HTERT RPE-1 (cell line): ENCODE results near the gene UFSP1.
"Not testable (repeated sequence)": the region's sequence is repeated elsewhere in the genome, so short reads cannot be mapped to it uniquely, and the experiment has no call there.

ENCODE experiments used
- in situ Hi-C: fragments of 300-500 bp; cut with MboI; formaldehyde crosslinking; loops from 4 replicates; pipeline ENCODE4 v1.14.3; 2020; ENCODE audit warnings: low sequenced_read_pairs

The UFSP1 gene

DNA sequence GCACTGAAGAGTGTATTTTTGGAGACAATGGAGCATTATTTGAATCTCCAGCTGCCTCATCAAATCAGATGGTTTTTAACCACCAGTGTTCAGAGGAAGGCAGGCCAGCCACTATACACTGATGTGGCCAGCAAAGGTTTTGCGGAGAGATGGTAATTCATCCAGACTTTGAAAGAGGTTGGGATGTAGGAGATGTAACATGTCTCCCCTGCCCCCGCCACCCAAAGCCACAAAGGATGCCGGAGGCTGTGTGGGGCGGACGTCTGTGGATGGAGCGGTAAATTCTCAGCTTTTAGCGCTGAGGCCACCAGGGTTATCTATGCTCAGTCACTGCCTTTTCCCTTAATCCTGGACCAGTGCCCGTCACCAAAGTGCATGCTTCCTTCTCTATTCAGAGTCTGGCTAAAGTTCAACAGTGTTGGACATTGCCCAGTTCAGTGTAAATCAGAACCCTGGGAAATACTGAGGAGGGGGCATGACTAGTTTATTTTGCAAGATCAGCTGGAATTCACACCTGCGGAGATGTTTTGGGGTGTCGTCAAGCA, 26.0 kb downstream of the UFSP1 start:
- in situ Hi-C loops, result no loop called here

DNA sequence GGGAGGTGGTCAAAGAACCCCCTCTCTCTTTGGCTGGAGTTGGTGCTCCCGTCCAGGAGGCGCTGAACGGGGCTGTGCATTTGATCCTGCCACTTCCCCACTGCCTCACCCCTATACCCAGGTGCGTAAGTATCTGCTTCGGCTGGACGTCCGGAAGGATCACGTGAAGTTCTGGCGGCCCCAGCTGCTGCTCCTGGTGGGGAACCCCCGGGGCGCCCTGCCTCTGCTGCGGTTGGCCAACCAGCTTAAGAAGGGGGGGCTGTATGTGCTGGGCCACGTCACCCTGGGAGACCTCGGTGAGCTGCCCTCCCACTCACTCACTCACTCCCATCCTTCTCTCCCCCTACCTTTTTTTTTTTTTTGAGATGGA, 27.9 kb downstream of the UFSP1 start:
- in situ Hi-C loops, result no loop called here

DNA sequence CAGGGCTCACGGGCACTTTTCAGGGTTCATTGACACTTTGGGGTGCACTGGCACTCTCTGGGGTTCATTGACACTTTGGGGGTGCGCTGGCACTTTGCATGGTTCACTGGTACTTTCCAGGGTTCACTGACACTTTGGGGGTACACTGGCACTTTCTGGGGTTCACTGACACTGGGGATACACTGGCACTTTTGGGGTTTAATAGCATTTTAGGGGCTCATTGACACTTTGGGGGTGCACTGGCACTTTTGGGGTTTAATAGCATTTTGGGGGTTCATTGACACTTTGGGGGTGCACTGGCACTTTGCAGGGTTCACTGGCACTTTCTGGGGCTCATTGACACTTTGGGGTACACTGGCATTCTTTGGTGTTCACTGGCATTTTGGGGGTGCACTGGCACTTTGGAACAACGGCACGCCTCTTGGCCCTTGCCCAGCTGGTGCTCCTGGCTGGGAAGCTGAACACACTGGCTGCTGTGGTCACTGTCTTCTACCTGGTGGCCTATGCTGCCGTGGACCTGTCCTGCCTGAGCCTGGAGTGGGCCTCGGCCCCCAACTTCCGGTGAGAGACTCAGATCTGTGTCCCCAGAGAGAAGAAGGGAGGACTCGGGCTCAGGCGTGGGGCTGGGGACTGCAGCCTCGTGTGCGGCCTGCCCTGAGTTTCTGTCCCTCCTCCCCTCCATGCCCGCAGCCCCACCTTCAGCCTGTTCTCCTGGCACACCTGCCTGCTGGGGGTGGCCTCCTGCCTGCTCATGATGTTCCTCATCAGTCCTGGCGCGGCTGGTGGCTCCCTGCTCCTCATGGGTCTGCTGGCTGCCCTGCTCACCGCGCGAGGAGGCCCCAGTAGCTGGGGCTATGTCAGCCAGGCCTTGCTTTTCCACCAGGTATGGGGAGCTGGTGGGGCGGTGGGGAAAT, 28.6 kb downstream of the UFSP1 start:
- in situ Hi-C loops, result no loop called here

DNA sequence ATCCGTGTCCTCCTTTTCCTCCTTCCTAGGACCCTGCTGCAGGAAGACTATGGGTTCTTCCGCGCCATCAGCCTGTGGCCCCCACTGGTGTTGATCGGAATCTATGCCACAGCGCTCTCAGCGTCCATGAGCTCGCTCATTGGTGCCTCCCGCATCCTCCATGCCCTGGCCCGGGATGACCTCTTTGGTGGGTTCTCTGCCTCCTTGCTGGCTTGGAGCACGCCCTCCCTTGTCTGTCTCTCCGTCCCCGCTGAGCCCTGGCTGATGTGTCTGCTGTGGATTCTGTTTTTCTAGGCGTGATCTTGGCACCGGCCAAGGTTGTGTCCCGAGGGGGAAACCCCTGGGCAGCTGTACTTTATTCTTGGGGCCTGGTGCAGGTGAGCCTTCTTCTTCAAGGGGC, 29.7 kb downstream of the UFSP1 start:
- in situ Hi-C loops, result no loop called here

DNA sequence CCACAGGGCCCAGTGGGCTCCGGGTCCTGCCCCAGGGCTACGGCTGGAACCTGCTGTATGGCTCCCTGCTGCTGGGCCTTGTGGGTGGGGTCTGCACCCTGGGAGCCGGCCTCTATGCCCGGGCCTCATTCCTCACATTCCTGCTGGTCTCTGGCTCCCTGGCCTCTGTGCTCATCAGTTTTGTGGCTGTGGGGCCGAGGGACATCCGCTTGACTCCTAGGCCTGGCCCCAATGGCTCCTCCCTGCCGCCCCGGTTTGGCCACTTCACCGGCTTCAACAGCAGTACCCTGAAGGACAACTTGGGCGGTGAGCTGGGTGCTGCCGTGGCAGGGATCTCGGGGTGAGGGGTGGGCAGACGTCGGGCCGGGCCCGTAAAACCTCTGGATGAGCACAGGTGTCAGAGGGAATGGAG, 32.6 kb downstream of the UFSP1 start:
- in situ Hi-C loops, result no loop called here

DNA sequence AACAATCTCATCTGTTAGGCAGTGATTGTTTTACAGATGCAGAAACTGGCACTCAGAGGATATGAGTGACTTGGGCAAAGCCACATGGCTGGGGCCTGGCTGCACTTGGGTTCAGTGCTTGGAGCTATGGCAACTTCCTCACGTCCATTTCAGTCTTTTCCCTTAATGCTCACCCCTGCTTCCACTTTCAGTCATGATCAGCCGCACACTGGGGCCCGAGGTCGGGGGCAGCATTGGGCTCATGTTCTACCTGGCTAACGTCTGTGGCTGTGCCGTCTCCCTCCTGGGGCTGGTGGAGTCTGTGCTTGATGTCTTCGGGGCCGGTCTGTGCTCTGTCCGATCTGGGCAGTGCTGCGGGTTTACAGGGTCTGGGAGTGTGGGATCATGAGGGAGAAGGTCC, 34.0 kb downstream of the UFSP1 start:
- in situ Hi-C loops, result no loop called here

DNA sequence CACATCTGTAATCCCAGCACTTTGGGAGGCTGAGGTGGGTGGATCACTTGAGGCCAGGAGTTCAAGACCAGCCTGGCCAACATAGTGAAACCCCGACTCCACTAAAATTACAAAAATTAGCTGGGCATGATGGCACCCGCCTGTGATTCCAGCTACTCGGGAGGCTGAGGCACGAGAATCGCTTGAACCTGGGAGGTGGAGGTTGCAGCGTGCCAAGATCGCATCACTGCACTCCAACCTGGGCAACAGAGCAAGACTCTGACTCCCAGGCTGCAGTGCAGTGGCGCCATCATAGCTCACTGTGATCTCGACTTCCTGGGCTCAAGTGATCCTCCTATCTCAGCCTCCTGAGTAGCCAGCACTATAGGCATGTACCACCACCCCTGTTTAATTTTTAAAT, 34.6 kb downstream of the UFSP1 start:
- in situ Hi-C loops, result not testable (repeated sequence)

DNA sequence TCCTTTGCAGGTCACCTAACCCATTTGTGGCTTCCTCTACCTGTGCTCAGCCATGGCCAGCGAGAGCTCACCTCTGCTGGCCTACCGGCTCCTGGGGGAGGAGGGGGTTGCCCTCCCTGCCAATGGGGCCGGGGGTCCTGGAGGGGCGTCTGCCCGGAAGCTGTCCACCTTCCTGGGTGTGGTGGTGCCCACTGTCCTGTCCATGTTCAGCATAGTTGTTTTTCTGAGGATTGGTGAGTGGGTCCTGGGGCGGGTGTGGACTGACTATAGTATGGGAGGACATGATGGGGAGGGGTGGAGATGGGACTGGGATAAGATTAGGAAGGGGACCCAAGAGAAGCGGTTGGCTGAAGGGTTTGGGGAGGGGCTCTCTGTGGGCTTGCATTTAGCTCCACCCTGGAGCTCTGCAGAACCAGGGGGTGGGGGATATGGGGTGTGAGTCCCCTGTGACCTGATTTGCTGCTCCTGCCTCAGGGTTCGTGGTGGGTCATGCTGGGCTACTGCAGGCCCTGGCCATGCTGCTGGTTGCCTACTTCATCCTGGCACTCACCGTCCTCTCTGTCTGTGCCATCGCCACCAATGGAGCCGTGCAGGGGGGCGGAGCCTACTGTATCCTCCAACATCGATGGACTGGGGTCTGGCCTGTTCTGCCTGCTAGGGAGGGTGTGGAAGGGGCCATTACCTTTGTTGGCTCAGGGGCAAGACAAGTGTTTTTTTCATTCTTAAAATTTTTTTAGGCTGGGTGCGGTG, 35.2 kb downstream of the UFSP1 start:
- in situ Hi-C loops, result no loop called here

DNA sequence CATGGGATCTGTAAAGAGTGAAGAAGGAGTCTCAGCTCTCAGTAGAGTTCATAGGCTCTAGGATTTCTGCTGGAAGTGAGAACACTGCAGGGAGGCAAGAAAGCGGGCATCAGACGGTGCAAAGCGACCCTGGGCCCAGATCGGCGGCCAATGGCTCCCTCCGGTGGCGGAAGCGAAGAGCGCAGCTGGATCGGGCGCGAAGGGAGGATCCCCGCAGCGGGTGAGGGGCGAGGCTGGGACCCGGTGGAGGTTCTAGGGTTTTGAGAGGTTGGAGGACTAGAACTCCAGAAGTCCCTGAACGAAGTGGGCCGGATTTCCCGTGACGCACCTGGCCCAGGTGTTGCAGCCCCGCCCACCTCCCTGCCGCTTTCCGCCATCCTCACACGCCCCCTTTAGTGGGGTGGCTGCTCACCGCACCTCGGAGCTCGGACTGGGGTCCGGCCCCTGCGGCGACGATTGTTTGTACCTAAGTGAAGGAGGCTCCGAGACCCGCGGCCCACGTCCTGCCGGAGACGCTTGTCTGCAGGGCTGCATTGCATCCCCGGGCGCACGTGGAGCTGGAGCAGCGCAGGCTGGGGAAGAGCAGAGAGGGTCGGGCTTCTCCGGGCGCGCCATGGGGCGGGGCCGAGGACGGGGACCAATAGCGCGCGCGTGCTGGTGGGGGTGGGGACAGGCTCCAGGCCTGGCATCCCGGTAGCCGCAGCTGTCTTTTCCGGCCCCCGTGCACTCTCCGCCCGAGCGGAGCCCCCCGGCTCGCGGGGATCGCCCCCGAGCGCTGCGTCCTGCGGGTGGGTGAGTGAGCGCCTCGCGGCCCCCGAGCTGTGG, 37.3 kb downstream of the UFSP1 start, which contains the start of gene SLC12A9:
TSS of gene SLC12A9 (plus strand) at position 666 of the 825 bp plus-strand sequence. CDS start 1,485 bp downstream, outside the sequence.
- in situ Hi-C loops, result no loop called here

DNA sequence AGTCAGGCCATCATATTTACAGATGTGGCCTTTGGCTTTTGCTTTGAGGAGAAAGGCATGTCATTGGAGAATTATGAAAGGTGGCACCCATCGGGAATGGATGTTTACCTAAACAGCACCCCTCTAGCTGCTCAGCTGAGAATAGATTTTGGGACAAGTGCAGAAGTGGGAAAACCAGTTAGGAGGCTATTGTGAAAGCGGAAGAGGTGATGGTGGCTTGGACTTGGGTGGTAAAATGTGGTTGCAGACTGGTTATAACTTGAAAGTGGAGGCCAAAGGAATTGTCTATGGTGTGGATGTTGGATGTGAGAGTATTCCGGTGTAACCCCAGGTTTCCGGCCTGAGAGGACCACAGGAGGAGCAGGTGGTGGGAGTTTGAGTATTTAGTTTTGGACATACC, 42.2 kb downstream of the UFSP1 start:
- in situ Hi-C loops, result loop anchor here (25.0 kb wide), 1 partner anchor 135 kb away; the partner anchor contains the start of genes EPO and POP7

DNA sequence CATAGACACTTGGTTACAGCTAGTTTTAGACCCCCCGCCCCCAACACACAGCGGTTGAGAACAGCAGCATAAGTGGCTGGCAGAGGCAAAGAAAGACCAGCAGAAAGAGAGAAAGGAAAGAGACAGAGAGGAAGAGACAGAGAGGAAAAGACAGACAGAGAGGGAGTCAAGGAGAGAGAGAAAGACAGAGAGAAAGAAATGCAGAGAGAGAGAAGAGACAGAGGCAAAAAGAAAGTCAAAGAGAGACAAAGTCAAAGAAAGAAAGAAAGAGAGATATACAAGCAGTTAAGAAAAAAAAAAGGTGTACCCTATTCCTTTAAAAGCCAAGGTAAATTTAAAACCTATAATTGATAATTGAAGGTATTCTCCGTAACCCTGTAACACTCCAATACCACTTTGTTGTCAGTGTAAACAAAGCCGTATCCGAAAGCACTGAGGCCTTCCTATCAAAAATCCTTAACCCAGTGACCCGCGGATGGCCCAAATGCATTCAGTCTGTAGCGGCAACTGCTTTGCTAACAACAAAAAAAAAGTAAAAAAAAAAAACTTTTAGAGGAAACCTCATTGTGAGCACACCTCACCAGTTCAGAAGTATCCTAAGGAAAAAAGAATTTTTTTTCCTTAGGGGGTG, 48.9 kb downstream of the UFSP1 start:
- in situ Hi-C loops, result loop anchor here (25.0 kb wide), 1 partner anchor 128 kb away; the partner anchor contains the start of genes EPO and POP7

DNA sequence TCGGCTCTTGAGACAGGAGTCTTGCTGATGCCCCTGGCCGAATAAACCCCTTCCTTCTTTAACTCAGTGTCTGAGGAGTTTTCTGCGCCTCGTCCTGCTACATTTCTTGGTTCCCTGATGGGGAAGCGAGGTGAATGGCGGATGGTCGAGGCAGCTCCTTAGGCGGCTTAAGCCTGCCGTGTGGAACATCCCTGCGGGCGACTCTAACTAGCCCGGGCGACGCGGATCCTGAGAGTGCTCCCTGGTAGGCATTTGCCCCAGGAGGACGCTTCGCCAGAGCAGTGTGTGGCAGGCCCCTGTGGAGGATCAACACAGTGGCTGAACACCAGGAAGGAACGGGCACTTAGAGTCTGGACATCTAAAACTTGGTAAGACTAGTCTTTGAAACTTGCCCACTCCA, 50.2 kb downstream of the UFSP1 start:
- in situ Hi-C loops, result loop anchor here (25.0 kb wide), 1 partner anchor 127 kb away; the partner anchor contains the start of genes EPO and POP7
